GM19468 (cell line): ENCODE measurements around the gene PIP4K2C.

Source experiments
- ATAC-seq: cut with Tn5 transposase; IDR thresholded peaks from one replicate; pipeline ENCODE4 v1.9.1; 2021; ENCODE audit warnings: mild to moderate bottlenecking, moderate library complexity, moderate number of reproducible peaks; ENCODE audit not compliant: unreplicated experiment; ENCODE audit errors: extremely low read depth

Gene PIP4K2C

DNA sequence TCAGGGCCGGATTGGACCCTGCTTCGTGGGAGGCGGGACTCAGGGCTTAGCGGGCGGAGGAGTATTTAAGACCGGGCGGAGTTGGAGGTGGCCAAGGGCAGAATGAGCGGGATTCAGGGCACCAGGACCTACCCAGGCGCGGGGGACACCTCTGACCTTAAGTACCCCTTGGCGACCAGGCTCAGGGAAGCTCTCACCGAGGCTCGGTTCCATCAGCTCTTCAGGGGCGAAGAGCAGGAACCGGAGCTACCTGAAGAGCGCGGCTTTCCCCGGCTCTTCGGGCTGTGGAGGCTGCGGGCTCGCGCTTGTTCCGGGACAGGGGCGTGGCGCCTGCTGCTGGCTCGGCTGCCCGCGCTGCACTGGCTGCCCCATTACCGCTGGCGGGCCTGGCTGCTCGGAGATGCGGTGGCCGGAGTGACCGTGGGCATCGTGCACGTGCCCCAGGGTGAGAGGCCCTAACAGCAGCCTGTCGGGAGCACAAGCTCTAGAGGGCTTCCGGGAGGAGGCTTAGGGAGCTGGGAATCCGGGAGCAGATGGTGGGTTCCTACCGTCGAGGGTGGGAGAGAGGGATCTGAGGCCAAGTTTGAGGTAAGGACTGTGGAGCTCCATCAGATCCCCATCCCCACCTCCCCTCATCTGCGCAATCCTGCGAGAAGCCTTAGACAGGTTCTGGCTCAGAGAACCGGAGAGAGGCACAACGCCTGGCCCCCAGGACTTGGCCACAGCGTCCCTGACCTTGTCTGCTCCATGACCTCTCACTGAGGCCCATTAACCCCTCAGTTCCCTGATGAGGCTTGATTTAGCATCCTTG is 28.6 kb downstream of the PIP4K2C start:
- ATAC-seq, result no peak

DNA sequence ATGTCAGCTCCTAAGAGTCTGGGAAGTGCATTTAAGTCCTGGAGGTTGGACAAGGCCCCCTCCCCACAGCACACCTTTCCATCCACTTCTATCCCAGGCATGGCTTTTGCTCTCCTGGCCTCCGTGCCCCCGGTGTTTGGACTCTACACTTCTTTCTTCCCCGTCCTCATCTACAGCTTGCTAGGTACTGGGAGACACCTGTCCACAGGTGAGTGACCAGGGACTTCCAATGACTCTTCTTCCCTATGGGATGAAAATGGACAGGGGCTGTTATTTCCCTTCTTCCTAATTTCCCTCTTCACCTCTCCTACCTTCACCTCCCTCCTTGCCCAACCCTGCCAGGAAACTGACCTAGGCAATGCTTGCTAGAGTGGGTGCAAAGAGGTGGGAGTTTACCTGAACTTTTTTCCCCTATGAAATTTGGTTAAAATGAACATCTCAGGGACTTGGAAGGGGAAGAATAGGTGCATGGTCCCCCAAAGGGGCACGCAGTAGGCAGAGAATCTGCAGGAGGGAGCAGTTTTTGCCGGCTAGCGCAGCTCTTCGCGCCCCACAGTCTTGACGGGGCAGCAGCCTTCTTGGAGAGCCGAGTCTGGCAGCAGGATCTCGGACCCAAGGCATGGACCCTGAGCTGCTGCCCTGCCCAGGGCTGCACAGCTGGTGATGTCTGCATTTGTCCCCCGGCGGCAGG is 29.4 kb downstream of the PIP4K2C start:
- ATAC-seq, result no peak

DNA sequence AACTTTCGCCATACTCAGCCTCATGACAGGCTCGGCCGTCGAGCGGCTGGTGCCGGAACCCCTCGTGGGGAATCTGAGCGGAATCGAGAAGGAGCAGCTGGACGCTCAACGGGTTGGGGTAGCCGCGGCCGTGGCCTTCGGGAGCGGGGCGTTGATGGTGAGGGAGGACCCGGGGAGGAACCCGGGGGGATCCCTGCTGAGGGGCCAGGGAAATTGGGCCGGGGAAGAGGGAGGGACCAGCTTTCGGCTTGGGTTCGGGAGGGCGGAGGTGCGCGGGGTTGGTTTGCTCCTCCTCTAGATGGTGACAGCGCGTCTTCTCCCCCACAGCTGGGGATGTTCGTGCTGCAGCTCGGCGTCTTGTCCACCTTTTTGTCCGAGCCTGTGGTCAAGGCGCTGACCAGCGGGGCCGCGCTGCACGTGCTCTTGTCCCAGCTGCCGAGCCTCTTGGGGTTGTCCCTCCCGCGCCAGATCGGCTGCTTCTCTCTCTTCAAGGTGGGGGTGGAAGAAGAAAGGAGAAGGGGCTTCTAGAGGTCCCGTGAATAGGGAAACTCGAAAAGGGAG is 30.0 kb downstream of the PIP4K2C start:
- ATAC-seq, result no peak

DNA sequence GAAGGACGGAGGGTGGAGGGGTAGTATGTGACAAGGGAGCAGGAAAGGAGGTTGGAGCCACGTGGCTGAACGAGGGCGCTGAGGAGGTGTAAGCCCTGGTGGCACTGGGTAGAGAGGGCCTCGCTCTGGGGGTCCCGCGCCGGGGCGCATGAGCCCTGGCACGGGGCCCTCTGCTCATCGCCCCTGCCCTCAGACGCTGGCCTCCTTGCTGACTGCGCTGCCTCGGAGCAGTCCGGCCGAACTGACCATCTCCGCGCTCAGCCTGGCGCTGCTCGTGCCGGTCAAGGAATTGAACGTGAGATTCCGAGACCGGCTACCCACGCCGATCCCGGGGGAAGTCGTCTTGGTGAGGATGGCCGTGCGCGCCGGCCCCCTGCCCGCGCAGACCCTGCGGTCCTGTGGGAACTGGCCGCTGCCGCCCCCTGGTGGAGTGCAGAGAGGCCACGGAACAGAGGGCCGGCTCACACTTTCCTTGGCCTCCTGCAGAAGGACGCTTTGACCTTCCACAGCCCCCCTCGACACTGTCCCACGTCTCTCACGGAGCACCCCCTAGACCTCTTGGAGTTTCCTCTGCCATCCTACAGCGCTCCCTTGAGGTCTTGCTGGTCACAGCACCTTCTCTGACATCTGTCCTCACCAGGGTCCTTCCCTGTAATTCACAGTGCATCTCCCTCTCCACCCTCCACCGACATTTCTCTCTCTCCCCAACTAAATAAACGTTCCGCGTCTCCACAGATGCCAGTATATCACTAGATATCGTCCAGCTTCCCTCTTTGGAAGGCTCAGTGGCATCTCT is 30.7 kb downstream of the PIP4K2C start:
- ATAC-seq, result no peak

DNA sequence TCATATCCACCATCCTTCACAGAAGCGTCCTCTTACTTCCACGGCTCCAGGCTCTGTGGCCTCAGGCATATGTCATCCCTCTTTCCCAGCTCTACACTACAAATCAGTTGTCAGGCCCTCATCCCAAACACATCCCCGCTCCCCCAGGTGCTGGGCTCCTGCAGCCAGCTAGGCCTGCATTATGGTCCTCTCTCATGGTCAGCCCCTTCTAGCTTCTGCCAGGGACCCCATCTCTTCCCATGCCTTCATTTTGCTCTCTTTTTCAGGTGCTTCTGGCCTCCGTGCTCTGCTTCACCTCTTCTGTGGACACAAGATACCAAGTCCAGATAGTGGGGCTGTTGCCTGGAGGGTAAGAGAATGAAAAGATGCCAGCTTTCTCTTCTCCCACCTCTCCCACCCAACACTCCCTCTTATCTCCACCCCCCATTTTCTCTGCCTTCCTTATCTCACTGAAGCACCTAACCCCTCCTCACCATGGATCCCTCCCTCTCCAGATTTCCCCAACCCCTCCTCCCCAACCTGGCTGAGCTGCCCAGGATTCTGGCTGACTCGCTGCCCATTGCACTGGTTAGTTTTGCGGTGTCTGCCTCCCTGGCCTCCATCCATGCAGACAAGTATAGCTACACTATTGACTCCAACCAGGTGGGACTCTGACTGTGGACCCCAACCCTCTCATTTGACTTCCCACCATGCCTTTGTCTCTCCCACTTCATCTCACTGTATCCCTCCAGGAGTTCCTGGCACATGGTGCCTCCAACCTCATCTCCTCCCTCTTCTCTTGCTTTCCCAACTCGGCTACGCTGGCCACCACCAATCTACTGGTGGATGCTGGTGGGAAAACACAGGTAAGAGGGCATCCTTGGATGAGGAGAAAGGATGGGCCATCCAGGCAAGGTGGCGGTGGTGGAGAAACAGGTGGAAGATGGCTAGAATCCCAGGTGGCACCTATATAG is 31.6 kb downstream of the PIP4K2C start:
- ATAC-seq, result no peak

DNA sequence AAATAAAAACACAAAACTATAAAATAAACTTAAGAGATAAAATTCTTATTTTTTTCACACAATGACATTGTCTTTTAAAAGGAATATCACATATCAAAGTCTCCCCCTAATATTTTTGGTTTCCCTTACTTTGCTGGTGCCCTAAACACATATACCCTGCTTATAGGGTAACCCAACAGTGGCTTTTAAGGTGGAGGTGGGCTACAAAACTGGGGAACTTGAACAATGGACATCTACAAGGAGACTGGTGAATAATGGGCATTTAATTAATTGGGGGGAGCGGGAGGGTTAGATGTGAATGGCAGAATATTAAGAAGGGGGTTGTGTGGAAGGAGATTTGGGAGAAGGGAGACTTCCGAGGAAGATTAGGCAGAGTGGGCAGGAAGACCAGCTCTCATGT is 32.4 kb downstream of the PIP4K2C start:
- no peak for ATAC-seq

DNA sequence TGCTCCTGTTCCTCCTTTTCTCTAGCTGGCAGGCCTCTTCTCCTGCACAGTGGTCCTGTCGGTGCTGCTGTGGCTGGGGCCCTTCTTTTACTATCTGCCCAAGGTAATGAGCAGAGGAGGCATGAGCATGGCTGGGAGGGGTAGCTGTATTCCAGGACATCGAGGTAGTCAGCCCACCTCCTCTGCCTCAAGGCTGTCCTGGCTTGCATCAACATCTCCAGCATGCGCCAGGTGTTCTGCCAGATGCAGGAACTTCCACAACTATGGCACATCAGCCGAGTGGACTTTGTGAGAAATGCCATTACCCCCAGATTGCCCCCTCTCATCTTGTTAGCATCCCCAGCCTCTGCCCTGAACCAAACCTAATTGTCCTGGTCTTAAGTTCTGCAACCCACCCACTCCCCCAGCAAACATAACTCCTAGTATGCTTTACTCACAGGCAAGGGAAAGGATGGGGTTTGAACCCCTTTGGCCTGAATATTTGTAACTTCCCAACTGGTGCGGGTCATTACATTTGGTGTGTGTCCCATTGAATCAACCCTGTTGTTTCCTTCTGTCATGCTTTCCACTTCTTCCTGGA is 32.9 kb downstream of the PIP4K2C start:
- no peak for ATAC-seq

DNA sequence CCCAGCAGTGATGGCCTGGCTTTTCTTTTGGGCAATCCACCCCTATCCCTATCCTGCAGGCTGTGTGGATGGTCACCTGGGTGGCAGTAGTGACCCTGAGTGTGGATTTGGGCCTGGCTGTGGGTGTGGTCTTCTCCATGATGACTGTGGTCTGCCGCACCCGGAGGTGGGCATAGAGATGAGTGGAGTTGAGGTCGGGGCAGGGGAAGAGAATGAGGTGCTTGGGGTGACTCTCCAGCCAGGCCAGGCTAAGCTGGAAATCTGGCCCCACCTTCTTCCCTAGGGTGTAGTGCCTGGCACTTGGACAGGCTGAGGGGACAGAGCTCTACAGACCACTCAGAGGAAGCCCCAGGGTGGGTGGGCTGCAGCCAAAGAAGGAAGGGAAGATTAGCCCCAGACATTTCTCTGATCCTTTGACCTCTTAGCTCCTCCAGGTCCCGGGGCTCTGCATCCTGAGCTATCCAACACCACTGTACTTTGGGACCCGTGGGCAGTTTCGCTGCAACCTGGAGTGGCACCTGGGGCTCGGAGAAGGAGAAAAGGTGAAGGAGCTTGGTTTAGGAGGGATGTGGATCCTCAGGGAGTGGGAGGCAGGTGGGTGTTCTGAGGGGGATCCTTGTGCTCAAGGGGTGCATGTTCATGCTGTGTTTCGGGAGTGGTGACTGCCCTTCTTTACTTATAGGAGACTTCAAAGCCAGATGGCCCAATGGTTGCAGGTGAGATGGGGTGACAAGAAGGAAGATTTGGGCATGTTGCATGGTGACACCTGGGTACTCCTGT is 33.6 kb downstream of the PIP4K2C start:
- ATAC-seq, result no peak

DNA sequence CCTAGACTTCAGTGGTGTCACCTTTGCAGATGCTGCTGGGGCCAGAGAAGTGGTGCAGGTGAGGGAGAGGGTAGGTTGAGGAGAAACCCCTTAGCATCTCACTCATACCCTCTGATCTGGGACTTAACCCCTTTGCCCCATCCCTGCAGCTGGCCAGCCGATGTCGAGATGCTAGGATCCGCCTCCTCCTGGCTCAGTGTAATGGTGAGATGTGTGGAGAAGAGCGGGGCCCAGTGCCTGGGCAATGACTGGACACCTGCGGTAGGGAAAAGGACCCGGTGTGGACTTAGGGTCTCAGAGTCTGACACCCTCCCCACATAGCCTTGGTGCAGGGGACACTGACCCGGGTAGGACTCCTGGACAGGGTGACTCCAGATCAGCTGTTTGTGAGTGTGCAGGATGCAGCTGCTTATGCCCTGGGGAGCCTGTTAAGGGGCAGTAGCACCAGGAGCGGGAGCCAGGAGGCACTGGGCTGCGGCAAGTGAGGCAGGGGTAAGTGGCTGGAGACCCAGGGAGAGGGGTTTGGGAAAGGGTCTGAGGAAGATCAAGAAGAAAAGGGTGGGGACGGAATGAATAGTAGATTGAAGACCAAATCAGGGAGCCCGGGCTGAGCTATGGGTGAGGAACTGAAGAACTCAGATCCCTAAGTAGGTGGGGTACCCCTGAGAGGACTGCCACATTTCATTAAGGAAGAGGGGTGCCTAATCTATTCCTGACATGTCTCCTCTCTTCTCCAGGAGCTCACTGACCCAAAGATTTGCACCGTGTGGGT is 34.5 kb downstream of the PIP4K2C start:
- ATAC-seq, result no peak

DNA sequence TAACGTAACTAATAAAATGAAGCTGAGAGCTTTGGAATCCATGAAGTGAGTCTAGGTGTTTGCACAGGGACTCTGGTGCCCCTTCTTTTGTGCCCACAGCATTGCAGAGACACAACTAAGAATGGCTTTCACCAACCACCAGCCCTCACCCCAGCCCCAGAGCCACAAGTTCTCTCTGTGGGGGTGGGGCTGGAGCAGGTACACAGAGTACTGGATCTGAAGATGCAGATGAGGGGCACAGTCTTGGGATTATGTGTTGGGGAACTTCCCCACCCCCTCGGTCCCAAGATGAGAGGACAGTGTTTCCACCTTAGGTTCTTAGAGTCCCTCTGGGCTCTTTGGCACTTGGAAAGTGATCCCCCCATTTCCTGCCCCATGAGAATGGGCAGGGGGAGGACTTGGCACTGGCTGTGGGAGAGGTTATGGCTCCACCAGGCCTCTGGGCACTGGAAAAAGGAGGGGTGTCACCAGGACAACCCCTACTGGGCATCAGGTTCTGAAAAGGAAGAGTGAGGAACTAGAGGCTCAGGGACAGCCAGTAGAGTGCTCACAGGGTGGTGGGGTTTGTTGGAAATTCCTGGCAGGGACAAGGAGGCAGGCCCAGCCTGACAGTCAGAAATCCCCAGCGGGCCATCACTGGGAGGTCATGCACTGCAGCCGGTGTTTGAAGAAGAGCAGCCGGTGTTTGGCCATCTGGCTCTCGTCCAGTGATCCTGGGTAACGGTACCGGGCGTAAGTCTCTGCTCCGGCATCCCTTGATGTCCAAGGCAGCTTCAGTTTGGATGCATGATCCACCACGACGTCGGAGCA is 35.3 kb downstream of the PIP4K2C start:
- ATAC-seq, result no peak

DNA sequence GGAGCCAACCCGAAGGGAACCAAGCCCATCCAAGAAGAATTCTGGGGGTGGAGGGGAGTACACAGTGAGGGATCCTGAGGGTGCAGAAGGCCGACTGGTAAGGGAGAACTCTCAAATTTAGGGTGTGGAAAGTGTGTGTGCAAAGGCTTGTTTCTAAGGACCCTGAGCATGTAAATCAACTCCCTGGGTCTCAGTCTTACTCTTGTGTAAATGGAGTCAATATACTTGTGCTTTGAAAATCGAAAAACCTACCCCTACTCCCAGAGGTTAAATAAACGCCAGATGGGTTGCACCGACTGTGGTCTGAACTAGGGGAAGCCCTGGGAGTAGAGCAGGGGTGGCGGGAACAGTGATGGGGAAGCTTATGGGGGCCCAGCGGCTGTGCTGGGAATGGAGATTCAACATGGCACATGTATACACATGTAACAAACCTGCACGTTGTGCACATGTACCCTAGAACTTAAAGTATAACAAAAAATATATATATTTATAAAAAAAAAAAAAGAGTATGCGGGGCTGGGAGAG is 36.0 kb downstream of the PIP4K2C start:
- ATAC-seq, result no peak

DNA sequence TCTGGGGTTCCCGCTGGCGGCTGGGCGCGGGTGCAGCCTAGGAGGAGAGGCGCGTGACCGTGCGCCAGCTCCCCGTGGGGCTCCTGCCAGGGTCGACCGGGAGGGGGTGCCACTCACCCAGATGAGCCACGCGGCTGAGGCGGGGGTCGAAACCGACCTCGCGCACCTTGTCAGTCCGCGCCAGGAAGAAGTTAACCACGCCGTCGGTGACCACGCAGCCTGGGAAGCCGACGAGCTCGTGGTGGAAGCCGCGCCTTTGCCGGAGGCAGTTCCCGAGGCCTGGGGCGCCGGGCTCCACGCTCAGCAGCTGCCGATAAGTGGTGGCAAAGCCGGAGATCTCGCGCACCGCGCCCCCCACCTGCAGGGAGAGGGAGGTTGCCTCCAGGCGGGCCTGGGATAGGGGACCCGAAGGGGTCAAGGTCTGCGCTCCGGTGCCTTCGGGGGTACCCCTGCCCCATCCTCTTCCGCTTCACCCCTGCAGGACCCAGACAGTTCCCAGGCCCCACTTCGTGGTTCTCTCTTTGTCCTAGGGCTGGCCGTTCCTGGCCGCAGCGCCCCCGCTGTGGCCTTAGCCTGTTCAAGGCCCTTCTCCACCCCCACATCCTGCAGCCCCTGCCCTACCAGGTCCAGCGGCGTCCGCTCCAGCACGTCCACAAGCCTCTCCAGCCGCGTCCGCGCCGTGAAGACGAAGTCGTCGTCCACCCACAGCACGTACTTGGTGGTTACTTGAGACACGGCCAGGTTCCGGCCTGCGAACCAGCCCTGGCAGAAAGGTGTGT is 36.7 kb downstream of the PIP4K2C start:
- ATAC-seq, result no peak

DNA sequence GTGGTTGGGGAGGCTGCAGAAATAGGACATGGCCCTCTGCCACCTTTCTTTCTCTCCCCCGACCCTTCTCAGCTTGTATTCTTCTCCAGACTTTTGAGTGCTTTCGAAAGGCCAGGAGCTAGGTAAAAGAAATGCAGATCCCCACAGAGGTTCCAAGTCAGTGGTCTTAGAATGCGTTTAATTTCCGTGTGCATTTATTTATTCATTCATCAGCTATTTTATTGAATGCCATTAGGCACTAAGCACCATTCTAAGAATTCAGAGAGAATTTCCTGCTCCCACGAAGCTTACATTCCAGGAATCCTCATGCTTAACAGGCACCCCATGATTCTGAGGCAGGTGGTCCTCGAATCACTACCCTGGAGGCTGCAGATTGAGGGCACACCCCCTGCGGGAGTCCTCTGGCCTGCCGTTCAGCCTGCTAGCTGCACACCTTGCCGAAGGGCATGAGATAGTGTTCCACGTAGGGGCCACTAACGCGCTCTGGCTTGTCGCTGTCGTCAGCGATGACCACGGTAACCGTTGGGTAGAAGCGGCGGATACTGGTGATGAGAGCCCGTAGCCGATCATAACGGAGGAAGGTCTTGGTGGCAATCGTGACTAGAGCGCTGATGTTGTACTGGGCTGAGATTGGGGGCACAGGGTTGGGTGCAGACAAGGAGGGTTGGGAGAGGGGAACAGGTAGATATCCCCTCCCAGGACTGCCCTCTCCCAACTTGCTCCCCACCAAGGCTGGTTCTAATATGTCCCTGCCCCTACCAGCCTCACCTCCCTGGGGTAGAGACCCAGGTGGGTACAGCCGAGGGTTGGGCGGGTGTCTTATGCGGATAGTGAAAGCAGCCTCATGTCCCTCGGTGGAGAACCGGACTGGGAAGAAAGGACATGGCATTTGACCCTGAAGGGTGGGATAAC is 37.5 kb downstream of the PIP4K2C start:
- no peak for ATAC-seq

DNA sequence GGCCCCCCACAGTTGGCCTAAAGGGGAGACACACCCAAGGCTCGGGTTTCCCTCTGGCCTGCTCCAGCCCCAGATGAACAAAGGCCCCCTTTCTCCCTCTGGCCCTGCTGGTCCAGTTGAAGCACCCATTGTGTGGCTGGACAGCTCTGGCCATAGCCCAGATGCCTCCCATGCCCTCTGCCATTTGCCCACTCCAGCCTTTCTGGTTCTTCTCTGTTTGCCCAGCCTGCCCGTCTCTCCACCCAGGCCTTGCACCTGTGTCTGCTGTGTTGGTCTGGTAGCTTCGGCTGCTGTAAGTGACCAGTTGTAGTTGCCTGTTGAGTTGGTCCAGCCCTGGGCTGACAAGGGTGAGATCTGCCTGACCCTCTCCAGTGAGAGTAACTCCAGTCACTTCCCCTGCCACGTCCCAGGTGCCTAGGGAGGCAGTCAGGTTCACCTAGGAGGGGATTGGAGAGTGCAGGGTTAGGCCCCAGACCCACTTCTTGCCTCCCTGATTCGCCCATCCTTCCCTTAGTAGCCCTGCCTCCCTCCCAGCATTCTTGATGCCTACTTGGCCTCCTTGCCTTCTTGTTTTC is 39.0 kb downstream of the PIP4K2C start:
- ATAC-seq, result no peak
